ENCODE results near the gene HDAC9. TPM values are rescaled to one million over a fixed set of nuclear protein-coding genes. Genes with fewer than 3 reads are reported as not detected.

HDAC9 gene
- total RNA-seq, 1 experiment from 2014 or later, result 17.1 TPM

GRCh38 chr7:18552943-18553604 is 57.5 kb downstream of the HDAC9 start:
- POLR2A ChIA-PET, result no interaction called here
- in situ Hi-C loops (cut with HindIII; ENCODE audit: low pct_unique_long_range_greater_than_20kb, low sequenced_read_pairs), result no loop called here
- ATAC-seq (peak; percentile 95), DNase-seq (ENCODE audit: low read depth, low spot score) (no peak)
- no peaks in the 10 kb centered on the region for H3K27me3 ChIP-seq (ENCODE audit: control insufficient read depth, insufficient read depth, low read length)
- peak overlapping the region; percentile 71 for H3K27ac ChIP-seq (ENCODE audit: low read length)
- peaks cover 5% of the 10 kb centered on the region; the same call in 1 of the 2 replicates for H3K9me3 ChIP-seq (ENCODE audit: control insufficient read depth, insufficient read depth, low read depth, low read length)
- CTCF ChIA-PET, result interaction anchor here (1.4 kb wide), 1 partner anchor 200 kb away, joined by 4 read pairs; no protein-coding TSS in a partner anchor
- peak overlapping the region; percentile 1 to 33; a peak in 3 of 4 replicates for H3K4me3 ChIP-seq (ENCODE audit: low read depth in 2 of 2, low read length in 2 of 2)
- TF ChIP-seq REST (IDR thresholded peaks at IDR 0.05; ENCODE audit: insufficient read depth in 1 of 2, low read depth in 2 of 2, low read length in 1 of 2) (peak in 1 of 2 experiments; percentile 41; a peak in 1 of 4 replicates), SIN3A (IDR thresholded peaks at IDR 0.05; ENCODE audit: borderline replicate concordance, insufficient read depth, low read depth, low read length) (no peak), CTCF (IDR thresholded peaks at IDR 0.05) (no peak), TCF7L2 (IDR thresholded peaks at IDR 0.05; ENCODE audit: low read depth, low read length) (peak; percentile 100), POLR2AphosphoS5 (IDR thresholded peaks at IDR 0.05; ENCODE audit: low read depth, low read length) (peak; percentile 70)
- peaks cover 31% of the 10 kb centered on the region for H3K4me1 ChIP-seq (ENCODE audit: control insufficient read depth, insufficient read depth, low read length)
- intact Hi-C loops (cut with micrococcal nuclease; ENCODE audit: unreplicated experiment), result loop anchor here (5.0 kb wide), 1 partner anchor 41 kb away; no protein-coding TSS in a partner anchor
- no TSS peak for BruUV-seq (replicated peaks)
- no peaks in the 10 kb centered on the region for H3K36me3 ChIP-seq (ENCODE audit: control insufficient read depth, insufficient read depth, low read length)

DNA sequence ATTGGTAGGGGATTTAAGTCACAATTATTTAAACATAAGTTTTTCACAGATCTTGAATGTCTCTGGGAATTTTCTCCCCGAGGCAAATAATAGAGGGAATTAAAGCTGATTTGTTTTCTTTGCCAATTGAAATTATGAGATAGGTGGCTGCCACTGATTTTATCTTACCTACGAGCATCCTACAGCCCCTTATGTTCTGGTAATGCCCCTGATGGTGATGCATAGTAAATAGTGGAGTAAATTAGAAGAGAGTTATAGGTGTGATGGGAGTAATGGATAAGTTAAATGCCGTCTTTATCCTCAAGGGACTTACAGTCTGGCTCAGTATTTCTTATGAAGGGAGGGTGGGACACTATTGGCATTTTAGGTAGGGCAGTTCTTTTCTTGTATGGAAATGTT is 58.1 kb downstream of the HDAC9 start:
- ATAC-seq, result peak; percentile 50

More for the DNA sequence above, 58.1 kb downstream of the HDAC9 start:
- ChIA-PET CTCF (no interaction called here), POLR2A (no interaction called here)
- Histone ChIP-seq H3K4me1 (ENCODE audit: control insufficient read depth, insufficient read depth, low read length) (peaks cover 31% of the 10 kb centered on the region), H3K36me3 (ENCODE audit: control insufficient read depth, insufficient read depth, low read length) (no peaks in the 10 kb centered on the region), H3K27ac (ENCODE audit: low read length) (peak overlapping the region; percentile 71), H3K27me3 (ENCODE audit: control insufficient read depth, insufficient read depth, low read length) (no peaks in the 10 kb centered on the region), H3K9me3 (ENCODE audit: control insufficient read depth, insufficient read depth, low read depth, low read length) (peaks cover 5% of the 10 kb centered on the region; the same call in 1 of the 2 replicates), H3K4me3 (ENCODE audit: low read depth in 2 of 2, low read length in 2 of 2) (peak overlapping the region in 1 of 2 experiments; percentile 33; a peak in 2 of 4 replicates)
- DNase-seq (ENCODE audit: low read depth, low spot score), result no peak
- TF ChIP-seq POLR2AphosphoS5 (IDR thresholded peaks at IDR 0.05; ENCODE audit: low read depth, low read length) (no peak), REST (IDR thresholded peaks at IDR 0.05; ENCODE audit: insufficient read depth in 1 of 2, low read depth in 2 of 2, low read length in 1 of 2) (no peak), CTCF (IDR thresholded peaks at IDR 0.05) (no peak), TCF7L2 (IDR thresholded peaks at IDR 0.05; ENCODE audit: low read depth, low read length) (no peak), SIN3A (IDR thresholded peaks at IDR 0.05; ENCODE audit: borderline replicate concordance, insufficient read depth, low read depth, low read length) (no peak)
- in situ Hi-C loops (cut with HindIII; ENCODE audit: low pct_unique_long_range_greater_than_20kb, low sequenced_read_pairs) (no loop called here), intact Hi-C loops (cut with micrococcal nuclease; ENCODE audit: unreplicated experiment) (loop anchor here (5.0 kb wide), 1 partner anchor 41 kb away; no protein-coding TSS in a partner anchor)
- no TSS peak for BruUV-seq (replicated peaks)
